ENCODE results near the gene GTF2IRD2.
"Not testable (repeated sequence)": the region's sequence is repeated elsewhere in the genome, so short reads cannot be mapped to it uniquely, and the experiment has no call there.

The GTF2IRD2 gene

DNA sequence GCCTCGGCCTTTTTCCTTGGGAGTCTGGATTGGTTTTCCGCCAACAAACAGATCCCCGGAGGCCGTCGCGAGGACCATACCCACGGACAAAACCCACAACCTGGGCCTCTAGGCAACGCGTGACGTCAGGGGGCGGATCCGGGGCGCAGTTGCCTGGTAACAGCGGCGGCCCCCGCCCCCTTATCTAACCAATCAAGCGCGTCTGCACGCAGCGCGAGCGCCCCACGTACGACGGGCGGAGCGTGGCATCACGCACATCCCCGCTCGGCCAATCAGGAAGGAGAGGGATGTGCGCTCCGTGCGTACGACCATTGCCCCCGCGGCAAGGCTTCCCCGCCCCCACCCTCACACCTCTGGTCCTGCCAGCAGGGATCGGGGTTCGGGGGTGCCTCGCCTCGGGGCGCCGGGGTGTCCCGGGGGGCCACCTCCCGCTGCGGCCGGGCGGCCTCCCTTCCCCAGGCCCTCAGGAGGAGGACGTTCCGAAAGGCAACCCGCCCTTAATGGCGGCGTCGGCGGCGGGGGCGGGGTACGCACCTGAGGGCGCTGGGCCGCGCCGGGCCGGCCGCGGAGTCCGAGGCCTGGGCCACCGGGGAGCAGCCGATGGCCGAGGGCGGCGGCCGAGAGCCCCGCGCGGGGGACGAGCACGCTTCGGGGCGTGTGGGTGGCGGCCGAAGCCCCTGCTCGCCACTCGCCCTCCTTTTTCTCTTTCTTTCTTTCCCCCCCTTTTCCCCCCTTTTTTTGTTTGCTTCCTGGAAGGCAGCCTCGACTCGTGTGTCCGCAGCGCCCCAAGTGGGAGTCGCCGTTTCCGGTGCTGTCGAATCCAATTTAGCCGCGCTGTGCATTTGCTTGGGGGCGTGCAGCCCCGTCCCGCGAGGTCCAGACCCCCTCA lies at the start of gene GTF2IRD2:
Gene GTF2IRD2 (minus strand): TSS at position 773 of the 889 bp plus-strand sequence. CDS start 15,227 bp downstream, outside the sequence.
- not testable (repeated sequence) for DNase-seq (ENCODE audit: low read depth)

DNA sequence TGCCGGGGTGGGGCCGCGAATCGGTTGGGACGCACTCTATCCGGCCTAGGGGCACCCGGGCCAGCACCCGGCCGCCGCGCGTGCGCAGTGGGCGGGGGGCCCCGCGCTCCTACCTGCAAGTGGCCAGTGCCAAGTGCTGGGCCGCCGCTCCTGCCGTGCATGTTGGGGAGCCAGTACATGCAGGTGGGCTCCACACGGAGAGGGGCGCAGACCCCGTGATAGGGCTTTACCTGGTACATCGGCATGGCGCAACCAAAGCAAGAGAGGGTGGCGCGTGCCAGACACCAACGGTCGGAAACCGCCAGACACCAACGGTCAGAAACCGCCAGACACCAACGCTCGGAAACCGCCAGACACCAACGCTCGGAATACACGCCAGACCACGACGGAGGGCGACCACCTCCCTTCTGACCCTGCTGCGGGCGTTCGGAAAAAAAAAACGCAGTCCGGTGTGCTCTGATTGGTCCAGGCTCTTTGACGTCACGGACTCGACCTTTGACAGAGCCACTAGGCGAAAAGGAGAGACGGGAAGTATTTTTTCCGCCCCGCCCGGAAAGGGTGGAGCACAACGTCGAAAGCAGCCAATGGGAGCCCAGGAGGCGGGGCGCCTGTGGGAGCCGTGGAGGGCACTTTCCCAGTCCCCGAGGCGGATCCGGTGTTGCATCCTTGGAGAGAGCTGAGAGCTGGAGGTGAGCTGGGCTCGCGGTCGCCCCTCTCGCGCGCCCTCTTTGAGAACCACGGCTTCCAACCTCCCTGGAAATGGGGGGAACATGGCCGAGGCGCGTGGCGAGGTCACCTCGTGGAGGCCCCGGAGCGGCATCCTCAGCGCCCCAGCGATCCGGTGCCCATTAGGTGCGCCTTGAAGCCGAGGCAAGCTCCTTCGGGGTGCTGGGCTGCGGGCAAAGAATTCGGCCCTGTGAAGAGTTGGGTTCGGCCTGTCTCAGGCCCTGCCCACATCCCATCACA lies 39.0 kb upstream of the GTF2IRD2 start:
- DNase-seq (ENCODE audit: low read depth): peak; percentile 63

DNA sequence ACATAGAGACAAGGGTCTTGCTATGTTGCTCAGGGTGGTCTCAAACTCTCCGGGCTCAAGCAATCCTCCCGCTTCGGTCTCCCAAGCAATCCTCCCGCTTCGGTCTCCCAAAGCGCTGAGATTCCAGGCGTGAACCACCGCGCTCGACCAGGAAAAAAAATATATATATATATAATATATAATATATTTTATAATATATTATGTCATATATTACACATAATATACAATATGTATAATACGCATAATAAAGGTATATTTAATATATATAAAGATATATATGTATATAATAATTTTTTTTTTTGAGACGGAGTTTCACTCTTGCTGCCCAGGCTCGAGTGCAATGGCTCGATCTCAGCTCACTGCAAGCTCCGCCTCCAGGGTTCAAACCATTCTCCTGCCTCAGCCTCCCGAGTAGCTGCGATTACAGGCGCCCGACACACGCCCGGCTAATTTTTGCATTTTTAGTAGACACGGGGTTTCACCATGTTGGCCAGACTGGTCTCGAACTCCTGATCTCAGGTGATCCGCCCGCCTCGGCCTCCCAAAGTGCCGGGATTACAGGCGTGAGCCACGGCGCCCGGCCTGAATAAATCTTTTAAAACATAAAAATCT lies 38.2 kb upstream of the GTF2IRD2 start:
- DNase-seq (ENCODE audit: low read depth): not testable (repeated sequence)

DNA sequence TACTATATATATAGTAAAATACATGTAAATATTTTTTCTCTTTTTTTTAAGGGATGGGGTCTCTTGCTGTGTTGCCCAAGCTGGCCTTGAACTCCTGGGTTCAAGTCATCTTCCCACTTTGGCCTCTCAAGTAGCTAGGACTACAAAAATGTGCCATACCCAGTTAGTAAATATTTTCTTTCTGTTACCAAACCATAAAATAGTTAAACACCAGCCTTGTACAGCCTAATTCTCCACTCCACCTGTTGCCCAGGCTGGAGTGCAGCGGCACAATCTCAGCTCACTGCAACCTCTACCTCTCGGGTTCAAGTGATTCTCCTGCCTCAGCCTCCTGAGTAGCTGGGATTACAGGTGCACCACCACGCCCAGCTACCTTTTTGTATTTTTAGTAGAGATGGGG lies 33.9 kb upstream of the GTF2IRD2 start:
- DNase-seq (ENCODE audit: low read depth): not testable (repeated sequence)

DNA sequence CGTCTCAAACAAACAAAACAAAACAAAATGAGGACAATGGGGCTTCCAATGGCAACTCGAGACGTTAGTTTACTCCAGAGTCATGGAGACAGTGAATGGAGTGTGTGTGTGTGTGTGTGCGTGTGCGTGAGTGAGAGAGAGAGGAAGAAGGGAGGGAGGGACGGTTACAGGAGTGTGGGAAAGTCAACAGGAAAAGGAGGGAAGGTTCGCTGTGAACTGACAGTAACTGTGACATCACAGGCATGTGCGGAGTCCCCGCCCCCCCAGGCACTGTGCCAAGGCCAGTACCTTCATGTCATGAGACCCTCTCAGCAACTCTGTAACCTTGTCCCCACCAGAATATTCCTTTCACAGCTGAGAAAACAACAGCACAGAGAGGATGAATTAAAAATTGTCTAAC lies 30.7 kb upstream of the GTF2IRD2 start:
- not testable (repeated sequence) for DNase-seq (ENCODE audit: low read depth)

DNA sequence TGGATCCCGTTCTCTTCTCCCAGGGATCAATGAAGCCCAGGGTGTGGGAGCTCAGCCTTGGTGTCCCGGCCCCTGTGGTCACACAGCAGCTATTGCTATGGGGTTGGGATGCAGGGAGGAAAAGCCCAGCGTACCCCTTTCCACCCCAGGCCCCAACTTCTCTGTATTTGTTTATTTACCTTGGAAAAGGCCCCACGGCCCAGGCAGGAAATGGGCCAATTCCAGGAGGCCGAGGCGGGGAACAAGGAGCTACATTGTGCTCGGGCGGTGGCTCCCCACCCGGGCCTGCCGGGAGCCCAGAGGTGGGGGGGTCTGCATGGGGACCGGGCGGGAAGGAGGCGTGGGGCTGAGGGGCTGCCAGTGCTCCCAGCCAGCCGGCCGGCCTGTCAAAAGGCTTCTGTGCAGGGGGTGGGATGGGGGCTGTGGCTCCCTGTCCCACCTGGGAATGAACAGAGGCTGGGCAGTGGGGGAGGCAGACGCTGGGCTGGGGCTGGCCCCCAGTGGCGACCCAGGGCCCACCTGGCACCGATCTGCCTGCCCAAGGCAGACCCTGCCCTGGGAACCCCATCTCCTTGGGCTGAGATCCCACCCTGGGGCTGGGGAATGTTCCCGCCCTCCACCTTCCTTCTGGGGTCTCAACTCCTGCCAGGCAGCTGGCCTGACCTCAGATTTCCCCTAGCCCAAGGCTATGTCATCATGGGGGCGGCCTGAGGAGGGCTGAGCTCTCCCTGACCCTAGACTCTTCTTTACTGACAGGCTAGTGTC lies 23.5 kb upstream of the GTF2IRD2 start:
- not testable (repeated sequence) for DNase-seq (ENCODE audit: low read depth)

DNA sequence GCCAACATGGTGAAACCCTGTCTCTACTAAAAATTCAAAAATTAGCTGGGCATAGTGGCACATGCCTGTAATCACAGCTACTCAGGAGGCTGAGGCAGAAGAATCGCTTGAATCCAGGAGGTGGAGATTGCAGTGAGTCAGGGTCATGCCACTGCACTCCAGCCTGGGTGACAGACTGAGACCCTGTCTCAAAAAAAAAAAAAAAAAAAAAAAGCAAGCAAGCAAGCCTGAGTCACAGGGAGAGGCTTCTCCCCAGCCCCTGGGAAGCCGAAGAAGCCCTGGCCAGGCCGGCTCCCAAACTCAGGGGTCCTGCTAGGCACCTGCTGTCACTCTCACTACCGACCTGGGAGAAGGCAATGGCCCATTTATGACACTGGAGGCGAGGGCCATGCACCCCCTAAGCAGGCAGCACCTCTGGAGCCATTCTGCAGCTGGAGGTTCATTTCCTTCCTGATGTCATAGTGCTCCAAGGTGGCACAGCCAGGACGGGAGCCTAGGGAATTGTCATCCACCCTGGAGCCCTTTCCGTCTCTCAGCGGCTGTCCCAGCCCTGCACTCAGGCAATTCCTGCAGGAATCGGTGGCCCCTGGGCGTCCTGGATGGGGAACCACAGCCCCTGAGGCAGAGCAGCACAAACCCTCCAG lies 22.8 kb upstream of the GTF2IRD2 start:
- DNase-seq (ENCODE audit: low read depth): not testable (repeated sequence)

DNA sequence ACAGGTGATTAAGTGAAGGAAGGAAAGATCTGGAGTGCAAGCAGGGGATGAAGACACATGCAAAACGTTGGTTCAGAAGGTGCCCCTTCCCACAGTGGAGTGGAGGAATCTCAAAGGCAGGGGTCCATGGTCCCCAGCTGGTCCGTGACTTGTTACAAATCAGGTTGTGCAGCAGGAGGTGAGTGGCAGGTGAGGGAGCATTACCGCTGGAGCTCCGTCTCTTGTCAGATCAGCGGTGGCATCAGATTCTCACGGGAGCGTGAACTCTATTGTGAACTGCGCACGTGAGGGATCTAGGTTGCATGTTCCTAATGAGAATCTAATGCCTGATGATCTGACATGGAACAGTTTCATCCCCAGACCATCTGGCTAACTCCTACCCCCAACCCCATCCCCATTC lies 21.1 kb upstream of the GTF2IRD2 start:
- not testable (repeated sequence) for DNase-seq (ENCODE audit: low read depth)

DNA sequence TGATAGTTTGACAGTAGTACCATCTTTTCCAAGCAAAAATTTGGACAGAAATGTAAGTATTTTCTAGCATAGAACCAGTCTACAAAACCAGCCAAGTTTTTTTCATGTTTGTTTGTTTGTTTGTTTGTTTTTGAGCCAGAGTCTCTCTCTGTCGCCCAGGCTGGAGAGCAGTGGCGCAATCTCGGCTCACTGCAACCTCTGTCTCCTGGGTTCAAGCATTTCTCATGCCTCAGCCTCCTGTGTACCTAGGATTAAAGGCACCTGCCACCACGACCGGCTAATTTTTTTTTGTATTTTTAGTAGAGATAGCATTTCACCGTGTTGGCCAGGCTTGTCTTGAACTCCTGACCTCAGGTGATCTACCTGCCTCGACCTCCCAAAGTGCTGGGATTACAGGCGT lies 14.4 kb upstream of the GTF2IRD2 start:
- not testable (repeated sequence) for DNase-seq (ENCODE audit: low read depth)

DNA sequence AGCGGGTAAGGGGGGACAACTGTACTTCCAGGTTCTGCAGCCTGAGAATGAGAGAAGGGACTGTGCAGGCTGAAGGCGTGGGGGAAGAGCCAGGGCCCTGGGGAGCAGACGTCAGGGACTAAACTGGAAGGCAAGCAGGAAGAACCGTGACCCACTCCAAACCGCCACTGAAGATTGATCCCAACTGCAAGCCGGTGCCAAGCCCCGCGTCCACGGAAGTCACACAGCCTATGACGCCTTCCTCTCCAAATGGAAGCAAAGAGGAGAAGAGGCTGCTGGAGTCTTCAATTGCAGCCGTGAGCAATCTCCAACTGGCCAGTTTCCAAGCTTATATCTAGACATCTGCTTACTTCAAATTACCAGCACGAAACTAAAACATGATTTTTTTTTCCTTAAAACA lies 1.6 kb downstream of the GTF2IRD2 start:
- not testable (repeated sequence) for DNase-seq (ENCODE audit: low read depth)

DNA sequence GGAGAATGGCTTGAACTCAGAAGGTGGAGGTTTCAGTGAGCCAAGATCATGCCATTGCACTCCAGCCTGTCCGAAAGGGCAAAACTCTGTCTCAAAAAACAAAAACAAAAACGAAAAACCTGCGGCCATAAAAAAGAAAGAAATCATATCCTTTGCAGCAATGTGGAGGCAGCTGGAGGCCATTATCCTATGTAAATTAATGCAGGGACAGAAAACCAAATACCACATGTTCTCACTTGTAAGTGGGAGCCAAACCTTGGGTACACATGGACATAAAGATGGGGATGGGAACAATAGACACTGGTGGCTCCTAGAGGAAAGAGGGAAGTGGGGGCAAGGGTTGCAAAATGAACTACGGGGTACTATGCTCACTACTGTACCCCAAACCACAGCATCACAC lies 21.0 kb downstream of the GTF2IRD2 start:
- not testable (repeated sequence) for DNase-seq (ENCODE audit: low read depth)

DNA sequence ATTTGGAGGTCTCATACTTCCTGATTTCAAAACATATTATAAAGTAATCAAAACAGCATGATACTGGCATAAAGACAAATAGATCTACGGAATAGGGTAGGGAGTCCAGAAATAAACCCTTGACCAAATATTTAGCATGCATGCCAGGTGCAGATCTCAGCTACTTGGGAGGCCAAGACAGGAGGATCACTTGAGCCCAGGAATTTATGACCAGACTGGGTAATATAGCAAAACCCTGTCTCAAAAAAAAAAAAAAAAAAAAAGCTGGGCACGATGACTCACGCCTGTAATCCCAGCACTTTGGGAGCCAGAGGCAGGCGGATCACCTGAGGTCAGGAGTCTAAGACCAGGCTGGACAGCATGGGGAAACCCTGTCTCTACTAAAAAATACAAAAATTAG lies 21.4 kb downstream of the GTF2IRD2 start:
- DNase-seq (ENCODE audit: low read depth): not testable (repeated sequence)

DNA sequence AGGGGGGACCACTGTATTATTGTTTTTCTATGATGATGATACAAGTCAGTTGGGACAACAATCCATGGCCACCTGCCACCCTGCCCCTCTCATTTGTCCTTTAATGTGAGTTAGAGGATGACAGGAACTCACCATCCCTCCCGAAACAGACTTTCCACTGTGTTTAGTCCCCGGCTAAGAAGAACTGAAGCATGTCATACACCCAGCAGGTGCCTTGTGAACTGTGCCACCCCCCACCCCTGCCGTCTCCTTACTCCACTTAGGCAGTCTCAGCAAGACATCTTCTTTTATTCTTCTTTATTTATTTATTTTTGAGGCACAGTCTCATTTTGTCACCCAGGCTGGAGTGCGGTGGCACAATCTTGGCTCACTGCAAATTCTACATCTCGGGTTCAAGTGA lies 30.1 kb downstream of the GTF2IRD2 start:
- not testable (repeated sequence) for DNase-seq (ENCODE audit: low read depth)

DNA sequence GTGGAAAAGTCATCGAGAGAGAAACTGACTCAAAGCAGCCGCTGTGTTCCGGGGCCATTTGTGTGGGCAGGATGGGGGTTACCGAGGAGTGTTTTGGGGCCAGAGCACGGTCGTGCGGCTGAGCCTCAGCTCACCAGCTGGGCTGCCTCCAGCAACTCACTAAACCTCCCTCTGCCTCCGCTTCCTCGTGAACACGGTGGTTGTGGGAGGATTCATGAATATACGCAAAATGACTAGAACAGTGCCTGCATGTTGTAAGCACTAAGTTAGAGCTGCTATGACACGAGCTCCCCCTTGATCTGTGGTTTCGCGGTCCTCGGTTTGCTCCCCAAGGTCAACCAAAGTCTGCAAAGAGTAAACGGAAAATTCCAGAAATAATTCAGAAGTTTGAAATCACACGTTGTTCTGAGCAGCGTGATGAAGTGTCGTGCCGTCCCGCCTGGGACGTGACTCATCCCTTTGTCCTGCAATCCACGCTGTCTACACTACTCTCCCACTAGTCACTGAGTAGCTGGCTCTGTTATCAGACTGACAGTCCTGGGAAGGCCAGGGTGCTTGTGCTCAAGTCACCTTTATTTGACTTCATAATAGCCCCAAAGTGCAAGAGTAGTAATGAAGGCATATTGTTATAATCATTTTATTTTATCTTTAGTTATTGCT lies 31.1 kb downstream of the GTF2IRD2 start:
- DNase-seq (ENCODE audit: low read depth): not testable (repeated sequence)

DNA sequence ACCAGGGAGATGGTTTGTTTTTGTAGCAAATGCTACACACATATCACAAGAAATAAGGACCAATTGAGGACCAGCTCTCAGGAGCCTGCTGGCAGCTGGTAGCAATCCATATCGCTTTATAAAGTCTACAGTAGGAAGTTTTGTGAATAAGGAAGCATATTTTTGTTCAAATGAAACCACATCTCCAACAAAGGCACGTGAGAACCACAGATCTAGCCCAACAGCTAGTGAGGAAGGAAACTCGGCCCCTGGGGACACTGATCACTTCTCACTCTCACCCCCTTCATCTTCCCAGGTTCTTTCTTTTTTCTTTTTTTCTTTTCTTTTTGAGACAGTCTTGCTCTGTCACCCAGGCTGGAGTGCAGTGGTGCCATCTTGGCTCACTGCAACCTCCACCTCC lies 35.5 kb downstream of the GTF2IRD2 start:
- DNase-seq (ENCODE audit: low read depth): not testable (repeated sequence)

DNA sequence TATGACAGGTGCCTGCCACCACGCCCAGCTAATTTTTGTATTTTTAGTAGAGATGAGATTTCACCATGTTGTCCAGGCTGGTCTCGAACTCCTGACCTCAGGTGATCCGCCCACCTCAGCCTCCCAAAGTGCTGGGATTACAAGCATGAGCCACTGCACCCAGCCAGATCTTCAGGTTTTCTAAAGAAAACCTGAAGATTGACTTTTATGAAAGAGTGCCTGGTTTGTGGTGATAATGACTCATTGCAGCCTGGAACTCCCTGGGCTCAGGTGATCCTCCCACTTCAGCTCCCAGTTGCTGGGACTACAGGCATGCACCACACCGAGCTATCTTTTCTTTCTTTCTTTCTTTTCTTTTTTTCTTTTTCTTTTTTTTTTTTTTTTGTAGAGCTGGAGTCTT lies 52.8 kb downstream of the GTF2IRD2 start:
- DNase-seq (ENCODE audit: low read depth): not testable (repeated sequence)

DNA sequence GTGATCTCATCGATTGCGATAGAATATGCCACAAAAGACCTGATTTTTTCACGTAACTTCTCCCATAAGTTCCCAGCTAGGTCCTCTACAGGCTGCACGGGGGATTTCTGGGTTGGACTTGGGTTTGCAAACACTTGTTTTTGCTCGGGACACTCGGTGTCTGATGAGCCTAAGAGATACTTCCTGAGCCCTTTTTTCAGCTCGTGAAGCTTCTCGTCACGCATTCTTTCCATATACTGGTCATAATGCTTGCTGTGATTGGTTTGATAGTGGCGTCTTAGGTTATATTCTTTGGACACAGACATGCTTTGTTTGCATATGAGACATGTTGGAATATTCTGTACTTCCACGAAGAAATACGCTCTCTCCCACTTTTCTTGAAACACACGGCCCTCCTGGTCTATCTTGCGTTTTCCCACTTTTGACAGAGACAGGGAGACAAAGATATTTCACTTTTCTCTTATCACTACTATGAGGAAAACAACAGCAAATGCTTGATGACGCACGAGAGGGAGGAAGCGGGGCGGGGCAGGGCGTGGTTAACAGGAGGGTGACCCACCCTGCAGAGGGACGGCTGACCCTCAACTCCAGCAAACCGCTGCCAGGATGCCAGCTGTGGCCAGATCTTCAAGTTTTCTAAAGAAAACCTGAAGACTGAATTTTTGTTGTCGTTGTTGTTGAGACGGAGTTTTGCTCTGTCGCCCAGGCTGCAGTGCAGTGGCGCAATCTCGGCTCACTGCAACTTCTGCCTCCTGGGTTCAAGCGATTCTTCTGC lies 53.4 kb downstream of the GTF2IRD2 start:
- DNase-seq (ENCODE audit: low read depth): not testable (repeated sequence)

DNA sequence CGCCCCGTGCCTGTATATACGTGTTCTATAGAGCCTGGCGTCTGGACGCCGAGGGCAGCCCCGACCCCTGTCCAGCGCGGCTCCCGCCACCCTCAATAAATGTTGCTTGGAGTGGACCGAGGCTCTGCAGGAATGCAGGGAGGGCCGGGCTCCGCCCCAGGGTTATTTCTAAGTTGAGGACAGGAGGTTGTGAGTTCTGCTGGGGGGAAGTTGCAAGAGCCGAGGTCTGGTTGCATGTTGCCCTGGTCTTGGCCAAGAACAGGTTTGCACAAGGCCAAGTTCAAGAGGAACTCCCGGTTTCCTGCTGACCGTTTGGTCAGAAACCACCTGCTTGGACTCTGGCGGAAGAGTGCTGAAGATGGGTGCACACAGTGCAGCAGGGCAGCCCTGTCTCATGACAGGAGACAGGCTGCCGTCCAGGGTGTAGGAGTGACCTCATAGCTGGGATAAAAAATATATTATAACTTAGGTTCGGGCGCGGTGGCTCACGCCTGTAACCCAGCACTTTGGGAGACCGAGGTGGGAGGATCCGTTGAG lies 62.1 kb downstream of the GTF2IRD2 start:
- not testable (repeated sequence) for DNase-seq (ENCODE audit: low read depth)
